Measurements from ENCODE around the gene OTOG. TPM values are rescaled to one million over a fixed set of nuclear protein-coding genes. Genes with fewer than 3 reads are reported as not detected.

The OTOG gene
- total and polyA plus RNA-seq, 2 donors (not counting 1 experiment from before 2014, with no cell fraction given): not detected

GRCh38 chr11:17603056-17603825 lies 56.2 kb downstream of the OTOG start:
- no peak overlapping the region for H3K4me3 Mint-ChIP-seq
- H3K9me3 ChIP-seq (ENCODE audit: control extremely low read depth in 1 of 3, control insufficient read depth in 2 of 3, insufficient read depth in 1 of 3, low read length in 2 of 3): no peaks in the 10 kb centered on the region
- H4K20me1 ChIP-seq (ENCODE audit: control insufficient read depth, insufficient read depth, low read length, poor library complexity, severe bottlenecking): no peaks in the 10 kb centered on the region
- H2AFZ ChIP-seq (ENCODE audit: insufficient read depth, low read depth, low read length, poor library complexity, severe bottlenecking): no peak overlapping the region
- H3K4me3 ChIP-seq (ENCODE audit: control extremely low read depth in 1 of 5, extremely low read depth in 1 of 5, insufficient read depth in 1 of 5, low read depth in 2 of 5, low read length in 4 of 5): no peak overlapping the region
- intact Hi-C loops (cut with micrococcal nuclease): no loop called here
- CTCF ChIA-PET: interaction anchor here (1.5 kb wide), 1 partner anchor 10 kb away, joined by 4 read pairs; no protein-coding TSS in a partner anchor
- peaks cover 0 to 2% (median 0%) of the 10 kb centered on the region in 4 experiments for H3K27me3 ChIP-seq (replicated peaks in 1 of 4; ENCODE audit: control extremely low read depth in 1 of 4, control insufficient read depth in 3 of 4, insufficient read depth in 4 of 4, low read length in 3 of 4)
- WGBS (ENCODE audit: insufficient coverage): 77% methylated on average over 7 of the region's 10 CpGs
- ATAC-seq (ENCODE audit: low read depth): no peak
- DNase-seq: no peak
- H3K4me1 Mint-ChIP-seq: no peaks in the 10 kb centered on the region
- peaks cover 0 to 2% of the 10 kb centered on the region in 2 donors for H3K4me1 ChIP-seq (ENCODE audit: control insufficient read depth in 2 of 2, insufficient read depth in 2 of 2, low read length in 2 of 2)
- no peaks in the 10 kb centered on the region for H3K9me3 Mint-ChIP-seq (ENCODE audit: insufficient read depth)
- POLR2A ChIA-PET: no interaction called here
- H3K9ac ChIP-seq (ENCODE audit: low read length): no peak overlapping the region
- peaks cover 3% of the 10 kb centered on the region for H3K27me3 Mint-ChIP-seq
- no peak overlapping the region for H3K27ac ChIP-seq (ENCODE audit: low read length in 2 of 2)
- H3K27ac Mint-ChIP-seq: no peak overlapping the region
- no peaks in the 10 kb centered on the region for H3K36me3 ChIP-seq (replicated peaks in 1 of 2; ENCODE audit: control extremely low read depth in 1 of 2, control insufficient read depth in 1 of 2, extremely low read depth in 1 of 2, insufficient read depth in 2 of 2, low read length in 1 of 2)
- no peak for TF ChIP-seq CTCF (IDR thresholded peaks at IDR 0.05)
- TF ChIP-seq EZH2 (IDR thresholded peaks at IDR 0.05; ENCODE audit: borderline replicate concordance, insufficient read depth, low read depth, low read length, poor library complexity, severe bottlenecking): no peak
- H3K79me2 ChIP-seq (ENCODE audit: control insufficient read depth, insufficient read depth, low read length): no peaks in the 10 kb centered on the region
- H3K4me2 ChIP-seq (replicated peaks; ENCODE audit: low read depth, low read length, poor library complexity, severe bottlenecking): no peak overlapping the region

- H3K27ac ChIP-seq (ENCODE audit: low read length in 2 of 2): no peak overlapping the region
- Mint-ChIP-seq H3K27ac (no peak overlapping the region), H3K27me3 (peaks cover 3% of the 10 kb centered on the region), H3K4me1 (no peaks in the 10 kb centered on the region), H3K9me3 (ENCODE audit: insufficient read depth) (peaks cover 2% of the 10 kb centered on the region), H3K4me3 (no peak overlapping the region)
- H2AFZ ChIP-seq (ENCODE audit: insufficient read depth, low read depth, low read length, poor library complexity, severe bottlenecking): no peak overlapping the region
- ChIA-PET CTCF (no interaction called here), POLR2A (no interaction called here)
- no peak for DNase-seq
- intact Hi-C loops (cut with micrococcal nuclease): no loop called here
- no peaks in the 10 kb centered on the region for H4K20me1 ChIP-seq (ENCODE audit: control insufficient read depth, insufficient read depth, low read length, poor library complexity, severe bottlenecking)
- no peaks in the 10 kb centered on the region for H3K9me3 ChIP-seq (ENCODE audit: control extremely low read depth in 1 of 3, control insufficient read depth in 2 of 3, insufficient read depth in 1 of 3, low read length in 2 of 3)
- H3K4me1 ChIP-seq (ENCODE audit: control insufficient read depth in 2 of 2, insufficient read depth in 2 of 2, low read length in 2 of 2): no peaks in the 10 kb centered on the region
- H3K4me2 ChIP-seq (replicated peaks; ENCODE audit: low read depth, low read length, poor library complexity, severe bottlenecking): no peak overlapping the region
- no peak overlapping the region for H3K9ac ChIP-seq (ENCODE audit: low read length)
- TF ChIP-seq CTCF (IDR thresholded peaks at IDR 0.05): no peak
- no peak for TF ChIP-seq EZH2 (IDR thresholded peaks at IDR 0.05; ENCODE audit: borderline replicate concordance, insufficient read depth, low read depth, low read length, poor library complexity, severe bottlenecking)
- no peaks in the 10 kb centered on the region for H3K79me2 ChIP-seq (ENCODE audit: control insufficient read depth, insufficient read depth, low read length)
- WGBS (ENCODE audit: insufficient coverage): 79% methylated on average over 11 of the region's 13 CpGs
- H3K27me3 ChIP-seq (replicated peaks in 1 of 4; ENCODE audit: control extremely low read depth in 1 of 4, control insufficient read depth in 3 of 4, insufficient read depth in 4 of 4, low read length in 3 of 4): peaks cover 0 to 2% (median 0%) of the 10 kb centered on the region in 4 experiments
- no peak overlapping the region for H3K4me3 ChIP-seq (ENCODE audit: control extremely low read depth in 1 of 5, extremely low read depth in 1 of 5, insufficient read depth in 1 of 5, low read depth in 2 of 5, low read length in 4 of 5)
- ATAC-seq (ENCODE audit: low read depth): no peak
- no peaks in the 10 kb centered on the region for H3K36me3 ChIP-seq (replicated peaks in 1 of 2; ENCODE audit: control extremely low read depth in 1 of 2, control insufficient read depth in 1 of 2, extremely low read depth in 1 of 2, insufficient read depth in 2 of 2, low read length in 1 of 2)
These were observed 57.3 kb downstream of the OTOG start for GRCh38 chr11:17604201-17604914.
